Body of pancreas (tissue), 4 donors: ENCODE measurements around the gene PROZ. TPM values are rescaled to one million over a fixed set of nuclear protein-coding genes. Genes with fewer than 3 reads are reported as not detected.

Experiments
- ATAC-seq: fragments of 150-250 bp; one replicate; pipeline ENCODE4 v1.9.1; 2016
- DNase-seq, 4 donors: peaks; one replicate each; pipeline ENCODE4 v3.0.0-alpha.2; 2019
- H3K27ac ChIP-seq, 4 donors: fragments of 200-600 bp; sonication (generic); 1 replicate in 3 of 4; 2 replicates in 1 of 4; pipeline versions ENCODE4 v1.5.1 to v1.6.1; 2016 to 2019; ENCODE audit warnings: mild to moderate bottlenecking in 1 of 4, mixed read lengths in 1 of 4, moderate library complexity in 1 of 4
- H3K27me3 ChIP-seq, 2 donors: fragments of 200-600 bp; sonication (generic); one replicate each; pipeline ENCODE4 v1.6.0; 2016; ENCODE audit warnings: mild to moderate bottlenecking in 1 of 2
- H3K36me3 ChIP-seq, 2 donors: fragments of 200-600 bp; sonication (generic); replicated peaks in 1 of 2; 2 replicates each; pipeline ENCODE4 v1.5.1; 2016; ENCODE audit warnings: low read depth in 2 of 2; ENCODE audit not compliant: insufficient read depth in 1 of 2
- H3K4me1 ChIP-seq: fragments of 200-600 bp; sonication (generic); one replicate; pipeline ENCODE4 v1.6.0; 2016
- H3K4me3 ChIP-seq, 2 donors: fragments of 200-600 bp; sonication (generic); 1 replicate in 1 of 2; 2 replicates in 1 of 2; pipeline ENCODE4 v1.5.1; 2016 to 2019
- H3K9me3 ChIP-seq, 3 donors: fragments of 200-600 bp; sonication (generic); 1 replicate in 2 of 3; 2 replicates in 1 of 3; pipeline ENCODE4 v1.5.1; 2016
- POLR2A ChIP-seq, 3 donors: fragments of 450-650 bp; IDR thresholded peaks; one replicate each; pipeline ENCODE4 v1.6.1; 2016; ENCODE audit warnings: antibody characterized with exemption in 3 of 3, mild to moderate bottlenecking in 2 of 3
- WGBS, 2 donors: methylation state at CpG; one replicate each; pipeline ENCODE4 v1.1.5; 2017; 5-methylcytosine and 5-hydroxymethylcytosine counted together
- intact Hi-C: fragments of 100-400 bp; cut with DNase I; formaldehyde crosslinking; loops from one replicate; pipeline ENCODE4 v1.15.1; 2023
- total RNA-seq, 2 donors: library from RNA; depleted of rRNA; stranded (reverse); fragments of >200 nt; gene quantifications; one replicate each; pipeline ENCODE4 v1.1.0, GENCODE V29; 2016
- TF ChIP-seq, protein P1 (sequence below), 7 experiments: fragments of 450-650 bp in 4 of 7; fragments of 200-600 bp in 3 of 7; sonication (generic) in 3 of 7; IDR thresholded peaks; one replicate each; pipeline ENCODE4 v1.5.1; 2016 to 2019; ENCODE audit warnings: antibody characterized with exemption in 7 of 7

Gene PROZ
- total RNA-seq, 2 donors from 2014 or later: not detected

DNA sequence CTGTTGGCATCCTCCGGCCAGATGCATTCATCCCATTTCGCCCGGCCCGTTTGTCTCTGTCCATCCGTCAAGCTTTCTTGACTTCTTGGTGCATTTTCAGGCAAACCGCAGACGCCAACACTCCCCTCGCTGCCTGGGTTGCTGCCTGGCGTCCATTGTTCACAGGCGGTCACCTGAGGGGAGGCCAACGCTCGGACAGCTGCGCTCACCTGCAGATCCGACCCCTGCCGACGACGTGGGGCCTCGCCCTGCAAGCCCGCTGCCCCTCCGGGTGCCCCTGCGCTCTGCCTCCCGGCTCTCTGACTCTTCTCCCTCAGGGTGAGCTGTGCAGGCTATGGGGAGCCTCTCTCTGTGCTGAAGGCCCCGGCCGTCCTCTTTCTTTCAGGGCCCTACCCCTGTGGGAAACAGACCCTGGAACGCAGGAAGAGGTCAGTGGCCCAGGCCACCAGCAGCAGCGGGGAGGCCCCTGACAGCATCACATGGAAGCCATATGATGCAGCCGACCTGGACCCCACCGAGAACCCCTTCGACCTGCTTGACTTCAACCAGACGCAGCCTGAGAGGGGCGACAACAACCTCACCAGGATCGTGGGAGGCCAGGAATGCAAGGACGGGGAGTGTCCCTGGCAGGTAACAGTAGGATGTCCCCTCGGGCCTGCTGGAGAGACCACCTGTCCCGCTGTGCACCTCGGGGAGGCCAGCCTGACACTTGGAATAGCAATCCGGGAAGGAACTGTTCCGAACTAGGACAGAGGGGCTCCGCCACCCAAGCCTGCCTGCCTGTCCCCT lies 14.8 kb upstream of the PROZ start:
- intact Hi-C loops: loop anchor here (10.0 kb wide), 1 partner anchor 189 kb away; no protein-coding TSS in a partner anchor
- Histone ChIP-seq H3K27ac (no peak overlapping the region), H3K4me1 (no peaks in the 10 kb centered on the region), H3K4me3 (no peak overlapping the region), H3K27me3 (no peaks in the 10 kb centered on the region), H3K9me3 (no peaks in the 10 kb centered on the region), H3K36me3 (no peaks in the 10 kb centered on the region)
- no peak for ATAC-seq
- 81 to 91% methylated on average over 23 to 39 of the region's 39 CpGs for WGBS, 2 donors
- TF ChIP-seq, protein P1, sequence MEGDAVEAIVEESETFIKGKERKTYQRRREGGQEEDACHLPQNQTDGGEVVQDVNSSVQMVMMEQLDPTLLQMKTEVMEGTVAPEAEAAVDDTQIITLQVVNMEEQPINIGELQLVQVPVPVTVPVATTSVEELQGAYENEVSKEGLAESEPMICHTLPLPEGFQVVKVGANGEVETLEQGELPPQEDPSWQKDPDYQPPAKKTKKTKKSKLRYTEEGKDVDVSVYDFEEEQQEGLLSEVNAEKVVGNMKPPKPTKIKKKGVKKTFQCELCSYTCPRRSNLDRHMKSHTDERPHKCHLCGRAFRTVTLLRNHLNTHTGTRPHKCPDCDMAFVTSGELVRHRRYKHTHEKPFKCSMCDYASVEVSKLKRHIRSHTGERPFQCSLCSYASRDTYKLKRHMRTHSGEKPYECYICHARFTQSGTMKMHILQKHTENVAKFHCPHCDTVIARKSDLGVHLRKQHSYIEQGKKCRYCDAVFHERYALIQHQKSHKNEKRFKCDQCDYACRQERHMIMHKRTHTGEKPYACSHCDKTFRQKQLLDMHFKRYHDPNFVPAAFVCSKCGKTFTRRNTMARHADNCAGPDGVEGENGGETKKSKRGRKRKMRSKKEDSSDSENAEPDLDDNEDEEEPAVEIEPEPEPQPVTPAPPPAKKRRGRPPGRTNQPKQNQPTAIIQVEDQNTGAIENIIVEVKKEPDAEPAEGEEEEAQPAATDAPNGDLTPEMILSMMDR (IDR thresholded peaks at IDR 0.05): no peak
- TF ChIP-seq POLR2A (IDR thresholded peaks at IDR 0.05): no peak
- DNase-seq: no peak

DNA sequence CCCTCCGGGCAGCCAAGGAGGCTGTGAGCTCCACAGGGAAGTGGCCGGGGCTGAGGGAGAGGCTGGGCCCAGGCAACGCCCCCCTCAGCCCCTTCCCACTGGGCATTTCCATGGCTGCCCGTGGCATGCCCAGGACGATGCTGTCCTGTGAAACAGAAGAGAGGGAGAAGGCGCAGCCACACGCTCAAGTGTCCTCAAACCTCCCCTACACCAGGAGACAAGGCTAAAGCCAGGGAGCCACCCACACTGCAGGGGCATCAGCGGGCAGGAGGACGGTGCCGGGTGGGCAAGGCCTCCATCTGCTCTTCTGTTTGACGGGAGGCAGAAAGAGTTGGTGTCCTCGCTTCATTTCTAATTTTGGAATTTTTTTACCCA lies 14.2 kb upstream of the PROZ start:
- Histone ChIP-seq H3K4me3 (no peak overlapping the region), H3K27ac (no peak overlapping the region), H3K9me3 (no peaks in the 10 kb centered on the region), H3K27me3 (no peaks in the 10 kb centered on the region), H3K36me3 (no peaks in the 10 kb centered on the region), H3K4me1 (no peaks in the 10 kb centered on the region)
- 78 to 84% methylated on average over 11 to 12 of the region's 12 CpGs for WGBS, 2 donors
- TF ChIP-seq POLR2A (IDR thresholded peaks at IDR 0.05): no peak
- TF ChIP-seq, protein P1 (IDR thresholded peaks at IDR 0.05): no peak
- no peak for ATAC-seq
- DNase-seq: no peak
- intact Hi-C loops: loop anchor here (10.0 kb wide), 1 partner anchor 189 kb away; no protein-coding TSS in a partner anchor

DNA sequence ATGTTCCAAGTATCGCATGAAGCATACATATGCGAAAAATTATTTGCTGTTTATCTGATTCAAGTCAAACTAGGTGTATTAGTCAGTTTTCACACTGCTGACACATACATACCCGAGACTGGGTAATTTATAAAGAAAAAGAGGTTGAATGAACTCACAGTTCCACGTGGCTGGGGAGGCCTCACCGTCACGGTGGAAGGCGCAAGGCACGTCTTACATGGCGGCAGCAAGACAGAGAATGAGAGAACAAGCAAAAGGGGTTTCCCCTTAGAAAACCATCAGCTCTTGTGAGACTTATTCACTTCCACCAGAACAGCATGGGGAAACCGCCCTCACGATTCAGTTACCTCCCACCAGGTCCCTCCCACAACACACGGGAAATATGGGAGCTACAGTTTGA lies 13.0 kb upstream of the PROZ start:
- Histone ChIP-seq H3K27me3 (no peaks in the 10 kb centered on the region), H3K4me3 (no peak overlapping the region), H3K36me3 (no peaks in the 10 kb centered on the region), H3K9me3 (no peaks in the 10 kb centered on the region), H3K27ac (no peak overlapping the region), H3K4me1 (no peaks in the 10 kb centered on the region)
- ATAC-seq (no peak), DNase-seq (no peak)
- TF ChIP-seq, protein P1 (IDR thresholded peaks at IDR 0.05): no peak
- no peak for TF ChIP-seq POLR2A (IDR thresholded peaks at IDR 0.05)
- intact Hi-C loops: loop anchor here (10.0 kb wide), 1 partner anchor 191 kb away; no protein-coding TSS in a partner anchor
- 87 to 89% methylated on average over 12 of the region's 12 CpGs for WGBS, 2 donors

DNA sequence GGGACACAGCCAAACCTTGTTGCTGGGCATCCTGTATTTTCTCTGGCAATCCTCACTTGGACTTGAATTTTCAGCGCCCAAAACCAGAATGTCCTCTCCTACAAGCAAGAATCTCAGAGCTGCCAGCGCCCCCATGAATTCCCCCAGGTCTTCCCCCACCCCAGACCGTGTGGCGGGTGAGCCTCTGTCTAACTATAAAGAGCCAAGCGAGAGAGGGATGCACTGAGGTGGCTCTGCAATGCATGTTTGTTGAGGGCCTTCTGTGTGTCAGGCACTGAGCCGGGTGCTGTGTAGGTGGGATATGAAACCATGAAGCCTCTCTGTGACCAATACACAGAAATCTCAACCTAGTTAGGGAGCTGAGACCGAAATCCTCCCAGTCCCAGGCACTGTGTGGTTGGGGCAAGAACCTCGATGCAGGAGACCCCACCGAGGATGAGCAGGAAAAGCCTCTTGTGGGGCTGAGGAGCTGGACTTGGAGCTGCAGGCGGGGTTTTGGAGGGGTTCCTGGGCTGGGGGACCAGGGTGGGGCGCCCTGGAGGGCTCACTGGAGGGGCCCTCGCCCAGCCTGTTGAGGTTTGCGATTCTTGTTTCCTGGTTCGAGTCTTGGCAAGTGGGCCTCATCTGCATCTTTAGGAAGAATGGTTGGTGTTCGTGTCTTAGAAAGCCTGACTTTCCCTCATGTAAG lies 12.4 kb upstream of the PROZ start:
- no peaks in the 10 kb centered on the region for H3K36me3 ChIP-seq
- no peak overlapping the region for H3K27ac ChIP-seq
- TF ChIP-seq, protein P1 (IDR thresholded peaks at IDR 0.05): no peak
- no peak for TF ChIP-seq POLR2A (IDR thresholded peaks at IDR 0.05)
- WGBS, 2 donors: 85 to 89% methylated on average over 13 to 15 of the region's 15 CpGs
- intact Hi-C loops: loop anchor here (10.0 kb wide), 1 partner anchor 191 kb away; no protein-coding TSS in a partner anchor
- H3K4me3 ChIP-seq: no peak overlapping the region
- H3K27me3 ChIP-seq: no peaks in the 10 kb centered on the region
- DNase-seq (no peak), ATAC-seq (no peak)
- no peaks in the 10 kb centered on the region for H3K4me1 ChIP-seq
- H3K9me3 ChIP-seq: no peaks in the 10 kb centered on the region
